K562 (cell line): ENCODE data around the gene EIF4G1. TPM values are rescaled to one million over a fixed set of nuclear protein-coding genes. Genes with fewer than 3 reads are reported as not detected.
A peak's percentile ranks its signal among the peaks of the same experiment; 100 is the strongest.

Experiments
- ATAC-seq: fragments of 200-7000 bp; cut with Tn5 transposase; 3 replicates; pipeline ENCODE4 v1.9.1; 2020; ENCODE audit warnings: moderate library complexity
- BruUV-seq: library from RNA; stranded (reverse); fragments of 400-500 nt; replicated peaks from 2 replicates; lab custom pipeline; 2021; lab: Mats Ljungman, UMichigan
- CTCF ChIA-PET: fragments of 300-600 bp; formaldehyde crosslinking; extraction: SDS; loops from one replicate; lab custom pipeline; 2021; ENCODE audit warnings: low intra/inter-chr PET ratio; lab: Yijun Ruan, JAX
- POLR2A ChIA-PET: fragments of 300-600, 350-650 bp; sonication (Branson Sonifier 250); formaldehyde crosslinking; extraction: SDS; loops from one replicate; lab custom pipeline; 2021; ENCODE audit warnings: antibody characterized with exemption, inconsistent platforms; lab: Yijun Ruan, JAX
- DNase-seq, 4 experiments: peaks; one replicate each; pipeline versions ENCODE4 v3.0.0 to v3.0.0-alpha.2; 2011 to 2018; ENCODE audit warnings: low spot score in 3 of 4, mixed read lengths in 3 of 4; ENCODE audit errors: extremely low read depth in 1 of 4
- FAIRE-seq: peaks from 2 replicates; lab custom pipeline; 2011; peaks lifted over from hg19 to GRCh38; lab: Jason Lieb, UNC
- H2AFZ ChIP-seq: 2 replicates; pipeline ENCODE4 v1.6.0; 2011; ENCODE audit warnings: low read depth, low read length, control low read depth, inconsistent platforms
- H3K27ac ChIP-seq: fragments of 200-600 bp; 3 replicates; pipeline ENCODE4 v1.8.0; 2011; ENCODE audit warnings: low read depth, mild to moderate bottlenecking, control low read depth, inconsistent platforms, low read length, moderate library complexity, mixed read lengths; ENCODE audit errors: extremely low read depth
- H3K27me3 ChIP-seq, 2 experiments: fragments of 300-600 bp in 1 of 2; 2 replicates in 1 of 2; 3 replicates in 1 of 2; pipeline versions ENCODE4 v1.6.0 to v1.8.0; 2011; ENCODE audit warnings: inconsistent platforms in 2 of 2, low read length in 2 of 2, mild to moderate bottlenecking in 1 of 2, mixed read lengths in 1 of 2, moderate library complexity in 1 of 2; ENCODE audit not compliant: control insufficient read depth in 2 of 2, insufficient read depth in 2 of 2
- H3K36me3 ChIP-seq: fragments of 300-600 bp; 3 replicates; pipeline ENCODE4 v1.8.0; 2011; ENCODE audit warnings: mild to moderate bottlenecking, low read length, inconsistent platforms; ENCODE audit not compliant: control insufficient read depth, insufficient read depth
- H3K4me1 ChIP-seq, 2 experiments: fragments of 200-600 bp in 1 of 2; replicated peaks in 1 of 2; 2 replicates in 1 of 2; 3 replicates in 1 of 2; pipeline versions ENCODE4 v1.5.1 to v1.8.0; 2011; ENCODE audit warnings: inconsistent platforms in 2 of 2, low read length in 2 of 2, mild to moderate bottlenecking in 1 of 2, mixed read lengths in 1 of 2, moderate library complexity in 1 of 2; ENCODE audit not compliant: control insufficient read depth in 2 of 2, insufficient read depth in 2 of 2
- H3K4me2 ChIP-seq: 2 replicates; pipeline ENCODE4 v1.6.1; 2011; ENCODE audit warnings: low read length, control low read depth, inconsistent platforms, mixed read lengths; ENCODE audit not compliant: insufficient read depth
- H3K4me3 ChIP-seq: fragments of 200-600 bp; sonication (generic), shearing (Covaris generic); 2 replicates; pipeline ENCODE4 v1.5.1; 2016; ENCODE audit warnings: control low read depth, inconsistent platforms
- H3K79me2 ChIP-seq: fragments of 200-600 bp; 3 replicates; pipeline ENCODE4 v1.8.0; 2011; ENCODE audit warnings: low read length, inconsistent platforms; ENCODE audit not compliant: control insufficient read depth, insufficient read depth
- H3K9ac ChIP-seq, 2 experiments: 2 replicates each; pipeline versions ENCODE4 v1.6.0 to v1.6.1; 2011; ENCODE audit warnings: low read depth in 2 of 2, low read length in 2 of 2, control low read depth in 1 of 2, inconsistent platforms in 1 of 2, mild to moderate bottlenecking in 1 of 2, mixed read lengths in 1 of 2; ENCODE audit not compliant: insufficient read depth in 1 of 2
- H3K9me1 ChIP-seq: one replicate; pipeline ENCODE4 v1.6.0; 2011; ENCODE audit warnings: inconsistent platforms, mild to moderate bottlenecking, low read length, moderate library complexity; ENCODE audit not compliant: control insufficient read depth, insufficient read depth
- H3K9me3 ChIP-seq: replicated peaks from 2 replicates; pipeline ENCODE4 v1.5.1; 2011; ENCODE audit warnings: low read depth, low read length, inconsistent platforms; ENCODE audit not compliant: control insufficient read depth, insufficient read depth
- H4K20me1 ChIP-seq: replicated peaks from 2 replicates; pipeline ENCODE4 v1.6.1; 2011; ENCODE audit warnings: low read length, inconsistent platforms, mixed read lengths; ENCODE audit not compliant: control insufficient read depth, insufficient read depth
- BRF1 ChIP-seq: IDR thresholded peaks from 3 replicates; pipeline ENCODE4 v1.6.1; 2011; ENCODE audit warnings: borderline replicate concordance, mild to moderate bottlenecking; ENCODE audit not compliant: insufficient read length; ENCODE audit errors: extremely low read depth
- ETV5 ChIP-seq: sonication (generic); formaldehyde crosslinking; IDR thresholded peaks from 2 replicates; pipeline ENCODE4 v1.4.0; 2020; ENCODE audit warnings: low read depth, mild to moderate bottlenecking, missing genetic modification reagents
- HMG20B ChIP-seq: fragments of 250-450 bp; sonication (Bioruptor Pico); IDR thresholded peaks from 2 replicates; pipeline ENCODE4 v1.5.0; 2021; ENCODE audit warnings: mild to moderate bottlenecking
- NR1H2 ChIP-seq: sonication (generic); formaldehyde crosslinking; IDR thresholded peaks from 2 replicates; pipeline ENCODE4 v1.4.0; 2020; ENCODE audit warnings: mild to moderate bottlenecking, missing genetic modification reagents
- PHF20 ChIP-seq: fragments of 450-650 bp; IDR thresholded peaks from 2 replicates; pipeline ENCODE4 v1.6.1; 2018; ENCODE audit not compliant: partially characterized antibody
- PRPF4 ChIP-seq: fragments of 200-400 bp; formaldehyde crosslinking; IDR thresholded peaks from one replicate; pipeline ENCODE4 v1.6.1; 2017; ENCODE audit warnings: low read length, low read depth, mild to moderate bottlenecking; ENCODE audit not compliant: insufficient read depth, poor library complexity, severe bottlenecking
- RAD51 ChIP-seq: fragments of 450-650 bp; IDR thresholded peaks from 2 replicates; pipeline ENCODE4 v1.7.1; 2016; ENCODE audit warnings: low read depth, mild to moderate bottlenecking, borderline replicate concordance
- ZNF239 ChIP-seq: fragments of 250-450 bp; sonication (Bioruptor Pico); IDR thresholded peaks from 2 replicates; pipeline ENCODE4 v1.4.0; 2020; ENCODE audit warnings: mild to moderate bottlenecking
- ZNF263 ChIP-seq: sonication (generic); formaldehyde crosslinking; IDR thresholded peaks from 2 replicates; pipeline ENCODE4 v1.8.0; 2022; ENCODE audit warnings: mild to moderate bottlenecking, missing genetic modification reagents, borderline replicate concordance
- ZNF785 ChIP-seq: fragments of 250-450 bp; sonication (Bioruptor Pico); IDR thresholded peaks from 2 replicates; pipeline ENCODE4 v1.4.0; 2020; ENCODE audit warnings: mild to moderate bottlenecking
- WGBS: fragments of 100-300 bp; shearing (Covaris generic); methylation state at CpG from one replicate; pipeline ENCODE4 v1.1.6; 2016; ENCODE audit warnings: low coverage, mixed read lengths; ENCODE audit not compliant: insufficient coverage; ENCODE audit errors: missing lambda C conversion rate; 5-methylcytosine and 5-hydroxymethylcytosine counted together
- in situ Hi-C: fragments of 300-500 bp; cut with MboI; formaldehyde crosslinking; loops from 4 replicates; pipeline ENCODE4 v1.15.0; 2018; ENCODE audit warnings: inconsistent platforms, mixed read lengths
- intact Hi-C: fragments of 100-400 bp; cut with micrococcal nuclease; formaldehyde crosslinking; loops from 2 replicates; pipeline ENCODE4 v1.14.2; 2022
- polyA plus RNA-seq, 8 experiments: library from polyadenylated mRNA; depleted of rRNA in 4 of 8; stranded (reverse) in 5 of 8; unstranded in 3 of 8; fragments of >200 nt; fragmentation: Nextera tagmentation in 2 of 8; fragmentation: Illumina TruSeq in 1 of 8; extraction: Ambion mirVana in 2 of 8; extraction: Trizol in 1 of 8; gene quantifications; 2 replicates each; pipeline versions ENCODE4 v1.2.1 to v1.2.3, GENCODE V29; 2011 to 2014; ENCODE audit warnings: inconsistent platforms in 1 of 8, missing spikeins in 1 of 8
- total RNA-seq, 7 experiments: library from RNA; depleted of rRNA in 6 of 7; stranded (reverse); fragments of >200 nt in 6 of 7; fragmentation: Illumina TruSeq in 2 of 7; extraction: Trizol in 2 of 7; gene quantifications; 2 replicates each; pipeline versions ENCODE4 v1.2.1 to v1.2.3, GENCODE V29; 2011 to 2021; ENCODE audit warnings: low replicate concordance in 1 of 7
- TF ChIP-seq, protein P1 (sequence below): fragments of 250-450 bp; sonication (Bioruptor Pico); IDR thresholded peaks from 2 replicates; pipeline ENCODE4 v1.5.0; 2021

The EIF4G1 gene
- total and polyA plus RNA-seq, 9 of the 15 experiments (the other 6 are each of a cell fraction or from before 2014, with no cell fraction given) = 4.6 to 505 (median 155) TPM

DNA sequence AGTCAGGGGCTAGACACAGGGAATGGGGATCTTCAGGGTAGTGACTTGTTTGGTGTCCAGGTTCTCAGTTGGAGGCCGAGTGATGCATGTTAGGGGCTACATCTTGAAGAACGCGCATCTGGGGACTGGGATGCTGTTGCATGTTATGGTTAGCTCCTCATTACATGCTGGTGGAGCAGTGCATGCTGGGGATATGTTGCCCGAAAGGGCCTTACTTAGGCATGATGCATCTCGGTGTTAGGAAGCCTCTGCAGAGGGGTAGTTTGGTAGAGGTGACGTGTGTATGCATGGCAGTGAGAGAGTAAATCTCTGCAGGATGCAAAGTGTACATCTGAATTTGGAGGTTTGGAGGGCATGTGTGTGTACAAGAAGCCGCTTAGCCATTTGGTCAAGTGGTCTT is 2.4 kb downstream of the EIF4G1 start:
- TF ChIP-seq ZNF263 (CRISPR knock-in tag) = no peak
- no peak for TF ChIP-seq PRPF4
- no peak for TF ChIP-seq BRF1
- no peak for TF ChIP-seq ZNF239 (CRISPR knock-in tag)
- no peak for TF ChIP-seq ZNF785
- TF ChIP-seq PHF20 = no peak
- TF ChIP-seq HMG20B (CRISPR knock-in tag) = no peak
- TF ChIP-seq, protein P1, sequence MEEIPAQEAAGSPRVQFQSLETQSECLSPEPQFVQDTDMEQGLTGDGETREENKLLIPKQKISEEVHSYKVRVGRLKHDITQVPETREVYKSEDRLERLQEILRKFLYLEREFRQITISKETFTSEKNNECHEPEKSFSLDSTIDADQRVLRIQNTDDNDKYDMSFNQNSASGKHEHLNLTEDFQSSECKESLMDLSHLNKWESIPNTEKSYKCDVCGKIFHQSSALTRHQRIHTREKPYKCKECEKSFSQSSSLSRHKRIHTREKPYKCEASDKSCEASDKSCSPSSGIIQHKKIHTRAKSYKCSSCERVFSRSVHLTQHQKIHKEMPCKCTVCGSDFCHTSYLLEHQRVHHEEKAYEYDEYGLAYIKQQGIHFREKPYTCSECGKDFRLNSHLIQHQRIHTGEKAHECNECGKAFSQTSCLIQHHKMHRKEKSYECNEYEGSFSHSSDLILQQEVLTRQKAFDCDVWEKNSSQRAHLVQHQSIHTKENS = no peak
- no peak for TF ChIP-seq NR1H2 (CRISPR knock-in tag)
- no peak for TF ChIP-seq RAD51
- TF ChIP-seq ETV5 = no peak
- ChIA-PET CTCF (no interaction called here), POLR2A (interaction anchor here (0.5 to 2.3 kb wide), 8 partner anchors 10 to 136 kb away, joined by 3 to 24 read pairs (median 4); no protein-coding TSS in a partner anchor)
- Histone ChIP-seq H3K27ac (no peak overlapping the region; the same call in 2 of the 3 replicates), H2AFZ (no peak overlapping the region), H4K20me1 (peaks cover 41% of the 10 kb centered on the region), H3K4me1 (peaks cover 13 to 39% of the 10 kb centered on the region in 2 experiments; a peak in 4 of 5 replicates), H3K36me3 (peaks cover 65% of the 10 kb centered on the region), H3K4me3 (peak overlapping the region; percentile 100), H3K9ac (peak overlapping the region; percentile 99 to 100; a peak in 2 of 4 replicates), H3K27me3 (no peaks in the 10 kb centered on the region), H3K9me3 (no peaks in the 10 kb centered on the region), H3K4me2 (peak overlapping the region; percentile 99), H3K9me1 (peaks cover 13% of the 10 kb centered on the region), H3K79me2 (peaks cover 74% of the 10 kb centered on the region)
- DNase-seq (no peak), FAIRE-seq (no peak), ATAC-seq (no peak)
- no TSS peak for BruUV-seq
- intact Hi-C loops (no loop called here), in situ Hi-C loops (no loop called here)
- 81% methylated on average over 7 of the region's 7 CpGs for WGBS
